Measurements from ENCODE around the gene APOBEC3H.
A peak's percentile ranks its signal among the peaks of the same experiment; 100 is the strongest.

Gene APOBEC3H

DNA sequence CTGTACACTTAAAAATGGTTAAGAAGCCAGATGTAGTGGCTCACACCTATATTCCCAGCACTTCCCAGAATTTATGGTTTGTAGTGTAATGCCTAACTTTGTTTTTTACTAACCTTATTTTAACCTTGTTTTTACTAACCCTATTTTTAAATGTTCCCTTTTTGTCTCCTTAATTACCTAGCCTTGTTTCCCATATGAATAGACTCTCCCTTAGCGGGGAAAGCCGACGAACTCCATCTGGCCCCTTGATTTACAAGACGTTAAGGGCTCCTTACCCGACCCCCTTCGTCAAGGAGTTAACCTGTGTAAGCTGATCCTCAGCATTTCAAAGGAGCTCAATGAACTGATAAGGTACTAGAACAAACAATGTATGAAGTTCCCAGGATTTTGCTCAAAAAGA, 17.1 kb downstream of the APOBEC3H start:
- DNase-seq, result no peak

DNA sequence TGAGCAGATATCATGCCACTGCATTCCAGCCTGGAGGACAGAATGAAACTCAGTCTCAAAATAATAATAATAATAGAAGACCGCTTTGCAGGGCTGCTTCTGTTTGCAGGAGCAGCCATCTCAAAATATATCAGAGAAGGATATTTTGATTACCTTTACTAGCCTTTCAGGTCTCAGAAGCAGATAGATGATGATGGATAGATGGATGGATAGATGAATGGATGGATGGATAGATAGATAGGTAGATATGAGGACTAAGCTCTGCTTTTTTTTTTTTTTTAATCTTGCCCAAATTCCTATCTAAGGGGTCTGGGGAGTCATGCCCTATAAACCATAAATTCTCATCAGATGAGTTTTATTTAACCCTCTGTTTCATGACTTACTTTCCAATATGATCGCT, 18.5 kb downstream of the APOBEC3H start:
- no peak for DNase-seq

DNA sequence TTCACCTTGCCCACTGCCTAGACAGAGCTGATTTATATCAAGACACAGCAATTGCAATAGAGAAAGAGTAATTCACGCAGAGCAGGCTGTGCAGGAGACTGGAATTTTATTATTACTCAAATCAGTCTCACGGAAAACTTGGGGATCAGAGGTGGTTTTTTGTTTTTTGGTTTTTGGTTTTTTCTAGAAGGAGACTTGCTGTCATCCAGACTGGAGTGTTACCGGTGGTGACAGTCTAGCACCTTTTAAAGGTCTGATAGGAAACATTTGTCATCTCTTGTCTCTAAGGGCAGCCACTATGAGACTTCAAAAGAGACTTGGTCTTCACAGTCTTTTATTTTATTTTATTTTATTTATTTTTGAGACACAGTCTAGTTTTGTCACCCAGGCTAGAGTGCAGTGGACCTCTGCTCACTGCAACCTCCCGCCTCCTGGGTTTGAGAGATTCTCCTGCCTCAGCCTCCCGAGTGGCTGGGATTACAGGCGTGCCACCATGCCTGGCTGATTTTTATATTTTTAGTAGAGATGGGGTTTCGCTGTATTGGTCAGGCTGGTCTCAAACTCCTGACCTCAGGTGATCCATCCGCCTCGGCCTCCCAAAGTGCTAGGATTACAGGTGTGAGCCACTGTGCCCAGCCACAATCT, 19.1 kb downstream of the APOBEC3H start:
- DNase-seq, result no peak

DNA sequence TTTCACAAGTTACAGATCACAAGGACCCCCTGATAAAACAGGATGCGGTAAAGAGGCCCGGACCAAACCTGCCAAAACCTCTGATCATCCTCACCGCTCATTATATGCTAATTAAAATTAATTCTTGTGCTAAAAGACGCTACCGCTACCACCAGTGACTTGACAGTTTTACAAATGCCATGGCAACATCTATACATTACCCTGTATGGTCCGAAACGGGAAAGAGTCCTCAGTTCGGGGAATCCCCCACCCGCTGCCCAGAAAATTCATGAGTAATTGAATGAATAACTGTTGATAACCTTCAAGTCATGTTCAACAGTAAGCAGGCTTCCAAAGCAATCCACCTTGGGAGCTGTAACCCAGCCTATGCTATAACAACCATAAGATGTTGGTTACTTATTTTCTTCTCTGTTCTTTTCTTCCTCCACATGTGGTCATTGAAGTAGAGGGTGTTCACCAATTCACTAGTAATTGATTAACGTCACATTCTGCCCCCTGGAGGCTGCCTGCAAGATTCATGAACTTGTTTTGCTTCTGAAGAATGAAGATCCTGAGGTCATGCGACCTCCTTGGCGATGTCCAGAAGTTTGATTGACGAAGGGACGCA, 20.6 kb downstream of the APOBEC3H start:
- DNase-seq, result peak; percentile 34 to 47

DNA sequence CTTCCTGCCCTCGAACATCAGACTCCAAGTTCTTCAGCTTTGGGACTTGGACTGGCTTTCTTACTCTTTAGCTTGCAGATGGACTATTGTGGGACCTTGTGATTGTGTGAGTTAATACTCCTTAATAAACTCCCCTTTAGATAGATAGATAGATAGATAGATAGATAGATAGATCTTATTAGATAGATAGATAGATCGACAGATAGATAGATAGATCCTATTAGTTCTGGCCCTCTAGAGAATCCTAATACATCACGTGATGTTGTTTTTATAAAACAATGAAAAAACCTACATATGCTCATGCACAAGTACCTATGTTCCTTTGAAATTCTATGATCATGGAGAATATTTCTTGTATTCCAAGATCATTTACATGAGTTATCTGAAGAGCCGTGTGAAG, 23.9 kb downstream of the APOBEC3H start:
- DNase-seq, result no peak

DNA sequence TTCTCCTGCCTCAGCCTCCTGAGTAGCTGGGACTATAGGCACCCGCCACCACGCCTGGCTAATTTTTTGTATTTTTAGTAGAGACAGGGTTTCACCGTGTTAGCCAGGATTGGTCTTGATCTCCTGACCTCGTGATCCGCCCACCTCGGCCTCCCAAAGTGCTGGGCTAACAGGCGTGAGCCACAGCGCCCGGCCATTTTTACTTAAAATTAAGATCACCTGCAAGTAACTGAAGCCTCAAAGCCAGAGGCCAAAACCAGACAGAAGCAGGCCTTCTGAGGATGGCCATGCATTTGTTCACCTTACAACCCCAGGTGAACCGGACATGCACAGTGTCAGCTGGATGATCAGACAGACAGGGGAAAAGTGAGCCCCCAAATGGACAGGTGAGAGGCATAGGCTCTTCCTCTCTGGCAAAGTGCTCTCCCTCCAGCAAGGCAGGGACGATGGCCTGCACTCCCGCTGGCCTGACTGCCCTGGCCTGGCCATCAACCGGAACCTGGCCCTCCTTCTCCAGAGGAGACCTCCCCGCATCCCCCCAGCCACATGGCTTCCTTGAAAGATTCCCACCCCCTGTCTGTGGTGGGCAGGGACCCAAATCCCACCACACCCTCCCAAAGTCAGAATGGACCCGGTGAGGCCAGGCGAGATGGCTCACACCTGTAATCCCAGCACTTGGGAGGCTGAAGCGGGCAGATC, 25.9 kb downstream of the APOBEC3H start:
- no peak for DNase-seq

DNA sequence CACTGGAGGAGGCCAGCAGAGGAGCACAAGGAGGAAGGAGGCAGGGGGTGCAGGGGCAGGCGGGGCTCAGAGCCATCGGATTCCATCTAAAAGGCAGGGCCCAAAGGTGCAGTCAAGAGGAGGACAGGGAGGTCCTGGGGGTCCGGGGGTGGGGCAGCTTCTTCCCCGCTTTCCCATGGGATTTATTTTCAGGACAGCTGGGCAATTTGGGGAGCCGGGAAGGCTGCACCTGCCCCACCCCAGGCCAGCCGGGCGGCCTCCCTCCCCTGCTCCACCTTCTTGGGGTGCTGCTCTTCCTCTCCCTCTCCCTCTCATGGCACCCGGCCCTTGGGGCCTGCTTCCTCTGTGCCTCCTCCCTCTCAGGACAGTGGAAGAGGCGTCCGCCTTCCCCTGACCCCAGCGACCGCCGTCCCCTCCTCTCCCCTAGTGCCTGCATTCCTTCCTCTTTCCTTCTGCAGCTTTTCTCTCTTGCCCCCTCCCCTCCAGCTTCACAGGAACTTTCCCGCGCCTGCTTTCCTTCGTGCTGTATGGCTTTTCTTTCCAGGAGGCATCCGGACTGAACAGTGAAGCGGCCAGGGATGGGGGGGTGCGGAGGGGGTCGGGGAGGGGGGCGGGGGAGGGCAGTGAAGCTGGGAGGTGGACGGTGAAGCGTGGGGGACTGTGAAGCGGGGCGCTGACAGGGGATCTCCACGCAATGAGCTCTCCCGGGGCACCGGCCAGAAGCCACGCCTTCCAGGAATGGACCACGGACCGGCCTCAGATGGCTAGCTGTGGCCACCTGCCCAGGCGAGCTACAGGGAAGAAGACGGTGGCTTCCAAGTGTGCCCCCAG, 26.9 kb downstream of the APOBEC3H start:
- DNase-seq, result no peak

DNA sequence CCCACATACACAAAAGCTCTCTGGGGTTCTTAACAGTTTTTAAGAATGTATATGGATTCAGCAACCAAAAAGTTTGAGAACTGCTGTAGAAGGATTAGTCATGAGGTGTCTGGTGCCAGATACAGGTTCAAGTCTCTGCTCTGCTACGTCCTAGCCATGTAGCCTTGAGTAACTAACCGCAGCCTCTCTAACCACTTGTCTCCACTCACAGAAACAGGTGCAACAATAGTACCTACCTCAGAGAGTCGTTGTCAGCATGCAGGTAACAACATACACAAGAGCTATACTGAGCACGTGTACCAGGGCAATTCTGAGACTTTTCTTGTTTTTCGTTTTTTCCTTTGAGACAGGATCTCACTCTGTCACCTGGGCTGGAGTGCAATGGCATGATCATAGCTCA, 28.6 kb downstream of the APOBEC3H start:
- DNase-seq, result no peak

DNA sequence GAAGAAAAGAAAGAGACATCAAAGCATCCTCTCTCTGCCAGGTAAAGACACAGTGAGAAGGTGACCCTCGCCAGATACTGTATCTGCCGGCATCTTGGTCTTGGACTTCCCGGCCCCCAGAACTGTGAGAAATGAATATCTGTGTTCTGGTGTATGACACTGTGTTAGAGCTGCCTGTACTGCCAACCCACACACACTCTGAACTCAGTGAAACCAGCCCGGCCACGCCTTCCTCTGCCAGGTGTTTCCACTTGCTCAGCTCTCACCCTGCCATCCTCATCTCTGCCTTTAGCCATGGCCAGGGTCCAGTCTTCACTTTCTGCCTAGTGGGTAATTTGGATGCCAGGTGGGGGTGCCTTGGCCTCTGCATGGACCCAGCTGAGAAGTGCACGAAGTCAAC, 31.5 kb downstream of the APOBEC3H start:
- DNase-seq, result no peak

DNA sequence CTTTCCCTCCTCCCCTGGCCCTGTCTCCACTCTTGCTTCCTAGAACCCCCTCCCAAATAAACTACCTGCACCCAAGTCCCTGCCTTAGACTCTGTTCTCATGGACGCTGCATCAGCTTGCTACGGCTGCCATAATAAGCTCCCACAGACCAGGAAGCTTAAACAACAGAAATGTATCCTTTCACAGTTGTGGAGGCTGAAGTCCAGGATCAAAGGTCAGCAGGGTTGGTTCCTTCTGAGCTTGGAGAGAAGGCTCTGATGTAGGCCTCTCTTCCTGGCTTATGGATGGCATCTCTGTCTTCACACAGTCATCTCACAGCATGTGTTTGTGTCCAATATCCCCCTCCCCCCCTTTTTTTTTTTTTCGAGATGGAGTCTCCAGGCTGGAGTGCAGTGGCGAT, 32.0 kb downstream of the APOBEC3H start:
- no peak for DNase-seq

DNA sequence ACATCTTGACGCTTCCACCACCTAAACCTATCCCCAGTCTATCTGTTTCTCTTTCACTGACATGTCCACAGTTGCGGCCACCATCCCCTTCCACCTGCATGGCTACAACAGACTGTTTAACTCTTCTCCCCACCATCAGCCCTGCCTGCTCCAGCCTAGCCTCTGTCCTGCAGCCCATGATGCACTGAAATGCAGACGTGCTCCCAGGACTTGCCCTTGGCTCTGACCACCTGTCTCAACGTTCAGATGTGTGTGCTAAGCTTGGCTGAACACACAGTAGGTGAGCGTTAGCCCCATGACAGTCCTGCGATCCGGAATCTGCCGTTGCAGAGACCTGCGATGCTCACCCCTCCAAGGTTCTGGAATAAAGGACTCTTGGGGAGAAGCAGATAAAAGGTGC, 32.7 kb downstream of the APOBEC3H start:
- DNase-seq, result no peak

DNA sequence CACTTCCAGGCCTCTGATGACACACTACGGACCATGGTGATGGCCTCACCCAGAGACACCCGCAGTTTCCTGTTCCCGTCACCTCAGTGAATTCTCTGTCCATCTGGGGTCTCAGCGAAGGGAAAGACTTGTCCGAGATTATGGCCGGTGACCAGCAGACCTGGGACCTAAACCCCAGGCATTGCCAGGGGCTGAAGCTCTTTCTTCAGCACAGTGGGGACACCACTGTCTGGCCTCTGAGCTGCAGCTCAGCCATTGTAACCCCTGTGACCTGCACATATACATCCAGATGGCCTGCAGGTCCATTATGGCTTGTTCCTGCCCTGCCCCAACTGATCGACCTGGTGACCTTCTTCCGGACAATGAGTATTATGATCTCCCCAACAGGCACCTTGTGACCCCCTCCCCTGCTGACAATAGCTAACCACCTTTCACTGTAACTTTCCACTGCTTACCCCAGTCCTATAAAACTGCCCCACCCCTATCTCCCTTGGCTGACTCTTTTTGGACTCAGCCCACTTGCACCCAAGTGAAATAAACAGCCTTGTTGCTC, 33.2 kb downstream of the APOBEC3H start:
- no peak for DNase-seq

DNA sequence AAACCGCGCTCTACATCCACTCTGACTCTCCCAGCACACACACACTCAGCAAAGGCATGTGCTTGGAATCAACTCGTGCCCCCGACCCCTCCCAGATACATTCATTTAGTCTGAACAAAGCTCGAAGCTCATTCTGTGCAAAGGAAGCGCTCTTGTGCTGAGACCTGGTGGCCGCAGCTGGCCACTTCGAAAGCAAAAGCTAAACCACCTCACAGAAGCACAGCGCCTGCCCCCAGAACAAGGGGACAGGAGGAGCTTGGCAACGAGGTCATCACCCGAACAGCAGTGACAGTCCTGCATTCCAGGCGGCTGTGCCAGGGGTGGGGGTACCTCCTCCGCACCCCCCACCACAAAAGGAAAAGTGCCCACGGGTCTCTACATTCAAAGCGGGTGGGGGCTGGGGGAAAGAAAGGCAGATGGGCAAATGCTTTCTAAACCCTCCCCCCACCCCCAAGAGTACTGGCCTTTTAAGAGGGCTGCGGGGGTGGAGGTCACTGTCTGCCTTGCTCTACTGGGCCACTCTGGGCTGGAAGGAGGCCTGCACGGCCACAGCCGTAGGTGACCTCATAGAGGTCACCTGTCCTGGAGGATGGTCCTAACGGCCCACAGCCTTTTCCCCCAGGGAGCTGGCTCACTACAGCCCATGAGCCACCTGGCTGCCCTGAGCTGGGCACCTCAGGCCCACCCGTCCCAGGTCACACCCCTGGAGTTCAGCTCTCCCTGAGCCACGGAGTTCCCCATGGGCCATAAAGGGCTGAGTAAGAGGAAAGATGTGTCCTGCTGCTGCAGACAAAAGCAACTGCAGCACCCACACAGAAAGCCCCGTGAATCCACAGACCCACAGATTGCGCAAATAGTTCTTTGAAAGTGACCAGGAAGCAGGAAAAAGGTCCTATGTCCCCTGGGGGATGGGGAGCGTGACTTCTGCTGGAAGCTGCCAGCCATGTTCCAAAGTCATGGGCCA, 34.1 kb downstream of the APOBEC3H start:
- DNase-seq, result no peak

DNA sequence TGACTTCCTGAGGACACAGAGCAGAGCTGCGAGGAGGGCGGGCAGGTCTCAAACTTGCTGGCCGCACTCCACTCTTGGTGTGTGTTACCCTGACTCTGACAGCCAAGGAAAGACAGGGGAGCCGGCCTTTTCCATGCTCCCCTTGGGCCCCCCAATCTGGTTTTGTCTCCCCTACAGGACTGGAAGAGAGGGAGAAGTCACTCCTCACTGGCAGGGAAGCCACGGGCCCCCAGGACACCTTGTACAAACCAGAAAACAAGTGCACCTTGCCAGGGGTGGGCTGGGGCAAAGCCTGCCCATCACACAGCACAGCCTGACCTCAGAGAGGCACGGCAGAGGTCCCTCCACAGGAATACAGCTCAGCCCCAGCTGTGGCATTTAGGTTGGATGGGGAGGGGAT, 35.2 kb downstream of the APOBEC3H start:
- DNase-seq, result no peak

DNA sequence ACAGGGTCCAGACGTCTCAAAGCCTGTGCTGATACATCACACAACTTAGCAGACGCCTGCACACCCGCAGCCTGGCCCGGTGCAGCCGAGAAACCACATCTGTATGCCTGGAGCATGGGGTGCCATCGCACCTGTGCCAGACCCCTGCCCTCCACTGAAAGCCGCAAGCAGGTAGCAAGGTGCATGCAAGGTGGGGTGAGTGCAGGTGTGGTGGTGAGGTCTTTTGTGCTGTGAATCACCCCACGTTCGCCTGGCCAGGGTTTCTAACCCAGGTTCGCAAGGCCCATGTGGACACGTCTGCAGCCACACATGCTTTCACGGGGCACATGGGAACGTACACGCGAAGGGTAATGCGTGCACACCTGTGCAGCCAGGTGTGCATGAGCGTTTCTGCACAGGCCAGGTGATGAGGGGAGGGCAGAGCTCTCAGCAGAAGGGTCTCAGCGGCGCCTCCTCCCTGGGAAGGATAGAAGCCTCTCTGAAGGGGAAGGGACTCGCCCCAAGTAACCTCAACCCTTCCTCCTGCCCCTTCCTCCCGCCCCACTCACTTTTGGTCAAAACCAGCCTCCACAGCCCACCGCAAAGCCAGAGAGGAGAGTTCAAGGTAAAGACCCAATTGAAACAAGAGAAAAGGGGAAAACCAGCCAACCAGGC, 36.0 kb downstream of the APOBEC3H start:
- DNase-seq, result no peak

DNA sequence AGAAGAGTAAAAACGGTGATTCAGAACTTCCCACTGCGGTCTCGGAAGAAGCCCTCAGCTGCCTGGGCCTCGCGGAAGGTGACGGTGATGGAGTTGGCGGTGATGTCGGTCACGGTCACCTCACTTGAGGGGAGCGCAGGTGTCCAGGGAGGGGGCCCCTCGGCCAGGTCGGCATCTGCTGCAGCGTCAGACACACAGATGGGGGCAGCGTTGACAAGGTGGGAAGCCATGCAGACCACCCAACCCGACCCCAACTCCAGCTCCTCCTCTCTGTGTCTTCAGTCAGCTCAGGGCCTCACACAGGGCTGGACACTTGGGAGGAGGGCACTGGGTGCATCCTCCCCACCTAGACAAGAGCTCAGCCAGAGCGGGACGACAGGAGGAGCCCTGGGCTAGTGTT, 36.8 kb downstream of the APOBEC3H start:
- no peak for DNase-seq

DNA sequence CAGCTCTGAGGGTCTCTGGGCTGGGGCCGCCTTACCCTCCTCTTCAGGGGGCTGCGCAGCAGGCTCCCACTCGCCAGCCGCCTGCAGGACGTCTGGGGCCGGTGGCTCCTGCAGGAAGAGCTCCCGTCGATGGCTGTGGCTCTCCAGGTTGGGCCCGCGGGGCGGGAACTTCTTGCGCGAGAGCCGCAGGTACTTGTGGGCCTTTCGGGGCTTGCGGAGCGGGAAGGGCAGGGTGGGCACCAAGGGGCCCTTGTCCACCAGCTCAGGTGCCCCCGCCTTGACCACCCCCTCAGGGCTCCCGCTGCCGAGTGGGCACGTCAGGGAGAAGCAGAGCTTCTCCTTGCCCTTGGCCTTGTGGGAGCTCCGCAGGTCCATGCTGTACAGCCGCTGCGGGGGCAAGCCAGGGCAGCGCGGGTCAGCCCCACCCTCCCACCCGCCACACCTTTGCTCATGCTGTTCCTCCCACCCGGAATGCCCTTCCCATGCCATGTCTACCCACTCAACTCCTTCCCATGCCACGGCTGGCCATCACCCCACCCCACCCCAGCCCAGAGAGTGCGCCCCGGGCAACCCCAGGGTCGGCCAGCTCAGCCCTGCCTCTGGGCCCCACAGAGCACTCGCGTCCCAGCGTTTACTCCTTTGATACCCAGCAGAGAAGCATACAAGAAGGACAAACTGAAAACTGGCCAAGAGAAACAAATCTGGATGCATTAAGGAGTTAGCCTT, 37.5 kb downstream of the APOBEC3H start:
- no peak for DNase-seq

DNA sequence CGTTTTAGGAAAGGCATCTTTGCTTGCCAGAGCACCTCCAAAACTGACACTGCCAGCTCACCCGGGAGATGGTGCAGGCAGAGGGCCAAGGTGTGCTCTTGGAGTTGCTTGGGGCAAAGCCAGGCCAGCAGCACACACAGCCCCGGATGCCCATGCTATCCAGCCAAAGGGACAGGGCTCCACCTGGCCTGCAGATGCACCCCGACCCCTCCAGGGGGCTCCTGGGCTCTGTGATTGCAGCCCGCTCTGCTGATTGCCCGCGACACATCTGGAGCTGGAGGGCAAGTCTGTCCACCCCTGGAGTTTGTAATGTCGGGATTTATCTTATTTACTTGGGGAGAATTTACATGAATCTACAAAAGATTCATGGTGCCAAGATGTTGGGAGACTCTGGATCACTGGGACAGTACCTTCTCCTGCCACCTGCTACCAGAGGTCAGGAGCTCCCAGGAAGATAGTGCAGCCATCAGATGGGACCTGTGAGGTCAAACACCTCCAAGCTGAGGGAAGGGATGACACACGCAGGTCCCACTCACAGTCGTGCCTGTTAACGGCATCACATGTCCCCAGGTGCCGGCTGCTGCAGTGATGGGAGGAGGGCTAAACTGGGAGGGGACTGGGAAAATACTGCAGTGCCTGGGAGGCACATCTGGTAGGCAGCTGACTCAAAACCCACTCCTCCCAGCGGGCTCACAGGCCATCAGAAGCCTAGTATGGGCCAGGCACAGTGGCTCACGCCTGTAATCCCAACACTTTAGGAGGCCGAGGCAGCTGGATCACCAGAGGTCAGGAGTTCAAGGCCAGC, 38.2 kb downstream of the APOBEC3H start:
- peak; percentile 7 to 19 for DNase-seq

DNA sequence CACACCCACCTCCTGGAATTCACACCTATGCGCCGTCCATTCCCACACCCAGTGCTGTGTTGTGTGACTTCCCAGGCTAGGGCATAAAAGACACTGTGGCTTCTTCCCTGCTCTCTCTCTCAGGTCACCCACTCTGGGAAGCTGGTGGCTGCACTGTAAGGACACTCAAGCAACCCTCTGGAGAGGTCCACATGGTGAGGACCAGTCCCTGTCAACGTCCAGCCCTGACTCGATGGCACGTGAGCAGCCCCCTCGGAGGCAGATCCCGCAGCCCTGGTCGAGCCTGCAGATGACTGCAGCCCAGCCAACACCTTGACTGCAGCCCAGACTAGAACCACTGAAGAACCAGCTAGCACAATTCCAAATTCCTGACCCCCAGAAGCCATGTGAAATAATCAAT, 39.3 kb downstream of the APOBEC3H start:
- DNase-seq, result no peak
